OCI-LY1 (cell line): ENCODE data around the gene ZBTB47.

ENCODE experiments used
- H2AFZ ChIP-seq: fragments of 200-600 bp; sonication (generic), shearing (Covaris generic); 2 replicates; pipeline ENCODE4 v1.6.0; 2014; ENCODE audit warnings: antibody characterized with exemption, mild to moderate bottlenecking, low read length
- H3F3A ChIP-seq: fragments of 200-600 bp; sonication (generic), shearing (Covaris generic); 2 replicates; pipeline ENCODE4 v1.6.0; 2014; ENCODE audit warnings: mild to moderate bottlenecking, antibody characterized with exemption, low read length, moderate library complexity; ENCODE audit not compliant: insufficient read depth
- H3K27ac ChIP-seq: fragments of 200-600 bp; sonication (generic); 2 replicates; pipeline ENCODE4 v1.5.1; 2014; ENCODE audit warnings: low read length, mixed run types, mild to moderate bottlenecking, low read depth; ENCODE audit not compliant: poor library complexity, severe bottlenecking
- H3K27me3 ChIP-seq: fragments of 200-600 bp; sonication (generic); 2 replicates; pipeline ENCODE4 v1.6.0; 2014; ENCODE audit warnings: antibody characterized with exemption, mild to moderate bottlenecking, low read length, moderate library complexity; ENCODE audit not compliant: insufficient read depth
- H3K36me3 ChIP-seq: fragments of 200-600 bp; sonication (generic); 2 replicates; pipeline ENCODE4 v1.6.1; 2014; ENCODE audit warnings: mild to moderate bottlenecking, antibody characterized with exemption, low read length, moderate library complexity, mixed read lengths; ENCODE audit not compliant: insufficient read depth
- H3K4me1 ChIP-seq: fragments of 200-600 bp; sonication (generic); 2 replicates; pipeline ENCODE4 v1.5.1; 2014; ENCODE audit warnings: mild to moderate bottlenecking, low read length, moderate library complexity; ENCODE audit not compliant: insufficient read depth, severe bottlenecking
- H3K4me2 ChIP-seq: fragments of 200-600 bp; sonication (generic), shearing (Covaris generic); 2 replicates; pipeline ENCODE4 v1.6.1; 2014; ENCODE audit warnings: low read length
- H3K4me3 ChIP-seq: fragments of 200-600 bp; sonication (generic); 2 replicates; pipeline ENCODE4 v1.5.1; 2014; ENCODE audit warnings: low read length, low read depth, mild to moderate bottlenecking, mixed read lengths; ENCODE audit not compliant: poor library complexity, severe bottlenecking
- H3K79me2 ChIP-seq: fragments of 200-600 bp; shearing (Covaris generic); 2 replicates; pipeline ENCODE4 v1.6.1; 2016; ENCODE audit warnings: mixed run types, low read length, mixed read lengths; ENCODE audit not compliant: insufficient read depth
- H3K9ac ChIP-seq: fragments of 200-600 bp; sonication (generic), shearing (Covaris generic); 2 replicates; pipeline ENCODE4 v1.6.1; 2014; ENCODE audit warnings: mild to moderate bottlenecking, low read length, mixed read lengths
- H3K9me2 ChIP-seq: fragments of 200-600 bp; sonication (generic), shearing (Covaris generic); 2 replicates; pipeline ENCODE4 v1.6.1; 2014; ENCODE audit warnings: low read depth, mild to moderate bottlenecking, low read length, mixed read lengths
- H3K9me3 ChIP-seq: fragments of 200-600 bp; shearing (Covaris generic); 2 replicates; pipeline ENCODE4 v1.6.1; 2014; ENCODE audit warnings: low read length, mixed read lengths
- H4K20me1 ChIP-seq: fragments of 200-600 bp; sonication (generic), shearing (Covaris generic); 2 replicates; pipeline ENCODE4 v1.6.0; 2016; ENCODE audit warnings: mild to moderate bottlenecking, low read length; ENCODE audit not compliant: insufficient read depth
- EZH2 ChIP-seq: fragments of 200-600 bp; sonication (generic), shearing (Covaris generic); IDR thresholded peaks from 2 replicates; pipeline ENCODE4 v1.8.0; 2017; ENCODE audit warnings: borderline replicate concordance, mixed run types, mild to moderate bottlenecking, antibody characterized with exemption, low read length, moderate library complexity, mixed read lengths
- TF ChIP-seq, protein P1 (sequence below): fragments of 200-600 bp; sonication (generic), shearing (Covaris generic); IDR thresholded peaks from 2 replicates; pipeline ENCODE4 v1.5.1; 2017; ENCODE audit warnings: mild to moderate bottlenecking, antibody characterized with exemption, low read length, moderate library complexity, mixed read lengths

The ZBTB47 gene

DNA sequence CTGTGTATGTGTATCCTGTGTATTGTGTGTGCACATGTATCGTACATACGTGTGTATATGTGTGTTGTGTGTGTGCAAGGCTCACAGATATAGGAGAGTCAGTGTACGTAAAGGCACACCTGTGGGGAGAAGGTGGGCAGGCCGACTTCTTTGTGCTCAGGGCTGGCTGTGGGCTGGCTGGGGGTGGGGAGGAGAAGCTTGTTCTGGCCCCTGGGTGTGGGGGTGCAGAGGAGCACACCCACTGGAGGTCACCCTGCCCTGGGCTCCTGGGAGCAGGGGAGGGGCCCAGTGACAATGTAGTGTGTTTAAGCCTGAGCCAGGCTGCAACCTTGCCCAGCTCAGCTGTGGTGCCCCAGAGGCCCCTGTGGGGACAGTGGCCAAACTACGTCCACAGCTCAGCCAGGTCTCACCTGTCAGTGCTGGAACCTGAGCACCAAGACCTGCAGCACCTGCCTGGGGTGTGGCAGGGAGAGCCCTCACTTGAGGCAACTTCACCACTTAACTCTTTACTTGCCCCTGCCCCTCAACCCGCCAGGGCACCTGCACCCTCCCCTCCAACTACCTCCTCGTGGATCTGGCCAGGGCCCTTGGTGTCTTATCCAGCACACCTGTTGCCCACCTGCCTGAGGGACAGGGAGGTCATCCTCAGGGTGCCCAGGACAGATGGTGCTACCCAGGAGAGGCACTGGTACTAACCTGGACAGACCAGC is 51.7 kb downstream of the ZBTB47 start:
- H4K20me1 ChIP-seq, result no peaks in the 10 kb centered on the region
- no peaks in the 10 kb centered on the region for H3K36me3 ChIP-seq
- H3K27me3 ChIP-seq, result no peaks in the 10 kb centered on the region
- H2AFZ ChIP-seq, result no peak overlapping the region
- H3K9me3 ChIP-seq, result no peaks in the 10 kb centered on the region
- H3K9me2 ChIP-seq, result no peaks in the 10 kb centered on the region
- no peaks in the 10 kb centered on the region for H3K4me1 ChIP-seq
- TF ChIP-seq, protein P1, sequence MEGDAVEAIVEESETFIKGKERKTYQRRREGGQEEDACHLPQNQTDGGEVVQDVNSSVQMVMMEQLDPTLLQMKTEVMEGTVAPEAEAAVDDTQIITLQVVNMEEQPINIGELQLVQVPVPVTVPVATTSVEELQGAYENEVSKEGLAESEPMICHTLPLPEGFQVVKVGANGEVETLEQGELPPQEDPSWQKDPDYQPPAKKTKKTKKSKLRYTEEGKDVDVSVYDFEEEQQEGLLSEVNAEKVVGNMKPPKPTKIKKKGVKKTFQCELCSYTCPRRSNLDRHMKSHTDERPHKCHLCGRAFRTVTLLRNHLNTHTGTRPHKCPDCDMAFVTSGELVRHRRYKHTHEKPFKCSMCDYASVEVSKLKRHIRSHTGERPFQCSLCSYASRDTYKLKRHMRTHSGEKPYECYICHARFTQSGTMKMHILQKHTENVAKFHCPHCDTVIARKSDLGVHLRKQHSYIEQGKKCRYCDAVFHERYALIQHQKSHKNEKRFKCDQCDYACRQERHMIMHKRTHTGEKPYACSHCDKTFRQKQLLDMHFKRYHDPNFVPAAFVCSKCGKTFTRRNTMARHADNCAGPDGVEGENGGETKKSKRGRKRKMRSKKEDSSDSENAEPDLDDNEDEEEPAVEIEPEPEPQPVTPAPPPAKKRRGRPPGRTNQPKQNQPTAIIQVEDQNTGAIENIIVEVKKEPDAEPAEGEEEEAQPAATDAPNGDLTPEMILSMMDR, result no peak
- TF ChIP-seq EZH2, result no peak
- no peaks in the 10 kb centered on the region for H3K79me2 ChIP-seq
- H3K9ac ChIP-seq, result no peak overlapping the region
- no peaks in the 10 kb centered on the region for H3F3A ChIP-seq
- H3K27ac ChIP-seq, result no peak overlapping the region
- no peak overlapping the region for H3K4me3 ChIP-seq
- no peak overlapping the region for H3K4me2 ChIP-seq

GRCh38 chr3:42705962-42706585 is 52.6 kb downstream of the ZBTB47 start:
- TF ChIP-seq EZH2, result no peak
- TF ChIP-seq, protein P1, result no peak
- no peak overlapping the region for H3K4me3 ChIP-seq
- H3K9me2 ChIP-seq, result no peaks in the 10 kb centered on the region
- H3K9me3 ChIP-seq, result no peaks in the 10 kb centered on the region
- H3F3A ChIP-seq, result no peaks in the 10 kb centered on the region
- no peak overlapping the region for H3K4me2 ChIP-seq
- no peaks in the 10 kb centered on the region for H3K36me3 ChIP-seq
- H3K79me2 ChIP-seq, result no peaks in the 10 kb centered on the region
- H3K4me1 ChIP-seq, result no peaks in the 10 kb centered on the region
- H3K27ac ChIP-seq, result no peak overlapping the region
- no peak overlapping the region for H3K9ac ChIP-seq
- H3K27me3 ChIP-seq, result no peaks in the 10 kb centered on the region
- no peak overlapping the region for H2AFZ ChIP-seq
- H4K20me1 ChIP-seq, result no peaks in the 10 kb centered on the region

GRCh38 chr3:42706721-42707619 is 53.5 kb downstream of the ZBTB47 start:
- Histone ChIP-seq H3K9me2 (no peaks in the 10 kb centered on the region), H3K36me3 (no peaks in the 10 kb centered on the region), H3K79me2 (no peaks in the 10 kb centered on the region), H3K4me3 (no peak overlapping the region), H2AFZ (no peak overlapping the region), H4K20me1 (no peaks in the 10 kb centered on the region), H3K9ac (no peak overlapping the region), H3K9me3 (no peaks in the 10 kb centered on the region), H3K27ac (no peak overlapping the region), H3K4me2 (no peak overlapping the region), H3K4me1 (no peaks in the 10 kb centered on the region), H3F3A (no peaks in the 10 kb centered on the region), H3K27me3 (no peaks in the 10 kb centered on the region)
- TF ChIP-seq, protein P1, result no peak
